Right lobe of liver (tissue), 4 donors: ENCODE measurements around the gene ADARB2.

Experiments used
- POLR2A ChIP-seq: fragments of 450-650 bp; IDR thresholded peaks from one replicate; pipeline ENCODE4 v1.6.1; 2017; ENCODE audit warnings: antibody characterized with exemption, mild to moderate bottlenecking
- TF ChIP-seq, protein P1 (sequence below), 4 donors: fragments of 200-600 bp in 3 of 4; fragments of 450-650 bp in 1 of 4; IDR thresholded peaks; one replicate each; pipeline versions ENCODE4 v1.5.1 to v1.8.0; 2016 to 2022; ENCODE audit warnings: antibody characterized with exemption in 4 of 4, mild to moderate bottlenecking in 2 of 4
- donor health status: DM: no; HTN: no; CAD: no.
- donor health status: DM: no; HTN: no; CAD: no.
- donor health status: DM: no; HTN: yes; CAD: no.

DNA sequence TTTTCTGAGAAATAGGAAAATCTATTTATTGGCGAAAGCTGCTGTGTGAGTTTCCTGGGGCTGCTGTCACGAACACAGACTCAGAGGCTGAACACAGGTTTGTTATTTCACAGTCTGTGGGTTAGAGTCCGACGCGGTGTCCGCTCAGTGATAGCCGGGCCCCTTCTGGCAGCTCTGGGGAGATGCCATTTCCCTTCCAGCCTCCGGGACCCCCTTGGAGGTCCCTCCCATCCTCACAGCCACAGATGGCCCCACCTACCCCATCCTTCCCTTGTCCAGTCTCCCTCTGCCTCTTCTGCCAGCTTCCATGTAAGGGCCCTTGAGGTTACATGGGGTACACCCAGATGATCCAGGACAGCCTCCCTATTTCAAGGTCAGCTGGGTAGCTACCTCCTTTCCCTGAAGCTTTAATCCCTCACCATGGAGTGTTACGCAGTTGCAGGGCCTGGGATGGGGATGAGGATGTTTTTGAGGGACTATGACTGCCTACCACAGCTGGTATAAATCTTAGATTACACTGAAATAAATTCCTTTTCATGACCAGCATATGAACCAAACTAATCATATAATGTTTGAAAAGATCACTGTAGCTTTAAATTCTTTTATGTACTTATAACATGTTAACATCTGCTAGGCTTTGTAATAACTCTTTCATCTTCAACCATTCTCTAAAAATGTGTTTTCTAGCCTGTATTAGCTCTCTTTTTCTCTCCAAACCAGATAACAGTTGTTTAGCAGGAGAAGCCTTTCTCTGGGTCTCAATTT lies 582.6 kb downstream of the ADARB2 start:
- no peak for TF ChIP-seq POLR2A
- TF ChIP-seq, protein P1, sequence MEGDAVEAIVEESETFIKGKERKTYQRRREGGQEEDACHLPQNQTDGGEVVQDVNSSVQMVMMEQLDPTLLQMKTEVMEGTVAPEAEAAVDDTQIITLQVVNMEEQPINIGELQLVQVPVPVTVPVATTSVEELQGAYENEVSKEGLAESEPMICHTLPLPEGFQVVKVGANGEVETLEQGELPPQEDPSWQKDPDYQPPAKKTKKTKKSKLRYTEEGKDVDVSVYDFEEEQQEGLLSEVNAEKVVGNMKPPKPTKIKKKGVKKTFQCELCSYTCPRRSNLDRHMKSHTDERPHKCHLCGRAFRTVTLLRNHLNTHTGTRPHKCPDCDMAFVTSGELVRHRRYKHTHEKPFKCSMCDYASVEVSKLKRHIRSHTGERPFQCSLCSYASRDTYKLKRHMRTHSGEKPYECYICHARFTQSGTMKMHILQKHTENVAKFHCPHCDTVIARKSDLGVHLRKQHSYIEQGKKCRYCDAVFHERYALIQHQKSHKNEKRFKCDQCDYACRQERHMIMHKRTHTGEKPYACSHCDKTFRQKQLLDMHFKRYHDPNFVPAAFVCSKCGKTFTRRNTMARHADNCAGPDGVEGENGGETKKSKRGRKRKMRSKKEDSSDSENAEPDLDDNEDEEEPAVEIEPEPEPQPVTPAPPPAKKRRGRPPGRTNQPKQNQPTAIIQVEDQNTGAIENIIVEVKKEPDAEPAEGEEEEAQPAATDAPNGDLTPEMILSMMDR (IDR thresholded peaks at IDR 0.05), result no peak
